Neural cell (in vitro differentiated cells): ENCODE results near the gene TRMT5. TPM values are rescaled to one million over a fixed set of nuclear protein-coding genes. Genes with fewer than 3 reads are reported as not detected.

ENCODE experiments used
- H2AFZ ChIP-seq: fragments of 200-600, 300-800 bp; sonication (generic), shearing (Covaris generic); 2 replicates; pipeline ENCODE4 v1.6.0; 2014; ENCODE audit warnings: low read depth, mild to moderate bottlenecking, antibody characterized with exemption, low read length, moderate library complexity
- H3F3A ChIP-seq: fragments of 200-600 bp; shearing (Covaris generic); 2 replicates; pipeline ENCODE4 v1.6.1; 2016; ENCODE audit warnings: mild to moderate bottlenecking, moderate library complexity, mixed read lengths, antibody characterized with exemption, low read length; ENCODE audit not compliant: insufficient read depth, poor library complexity, severe bottlenecking
- H3K27ac ChIP-seq: fragments of 200-600, 300-800 bp; sonication (generic), shearing (Covaris generic); 2 replicates; pipeline ENCODE4 v1.5.1; 2014; ENCODE audit warnings: mild to moderate bottlenecking, low read length, moderate library complexity
- H3K27me3 ChIP-seq: fragments of 300-800, 200-600 bp; sonication (generic), shearing (Covaris generic); 2 replicates; pipeline ENCODE4 v1.6.0; 2014; ENCODE audit warnings: mild to moderate bottlenecking, low read depth, low read length, moderate library complexity; ENCODE audit not compliant: insufficient read depth
- H3K36me3 ChIP-seq: fragments of 300-800, 200-600 bp; sonication (generic), shearing (Covaris generic); 2 replicates; pipeline ENCODE4 v1.5.1; 2014; ENCODE audit warnings: mild to moderate bottlenecking, antibody characterized with exemption, low read length, moderate library complexity; ENCODE audit not compliant: insufficient read depth
- H3K4me2 ChIP-seq: fragments of 300-800, 200-600 bp; sonication (generic), shearing (Covaris generic); 2 replicates; pipeline ENCODE4 v1.6.0; 2014; ENCODE audit warnings: mild to moderate bottlenecking, low read length
- H3K4me3 ChIP-seq: fragments of 300-800, 200-600 bp; sonication (generic), shearing (Covaris generic); 2 replicates; pipeline ENCODE4 v1.5.1; 2014; ENCODE audit warnings: mild to moderate bottlenecking, low read length, moderate library complexity
- H3K79me2 ChIP-seq: fragments of 200-600 bp; shearing (Covaris generic); replicated peaks from 2 replicates; pipeline ENCODE4 v1.6.0; 2014; ENCODE audit warnings: mild to moderate bottlenecking, low read length, moderate library complexity; ENCODE audit not compliant: insufficient read depth
- H3K9ac ChIP-seq: fragments of 300-800, 200-600 bp; sonication (generic), shearing (Covaris generic); 2 replicates; pipeline ENCODE4 v1.6.1; 2016; ENCODE audit warnings: mild to moderate bottlenecking, low read length, mixed read lengths
- H3K9me2 ChIP-seq: fragments of 200-600 bp; shearing (Covaris generic); 2 replicates; pipeline ENCODE4 v1.6.1; 2016; ENCODE audit warnings: mild to moderate bottlenecking, low read length, mixed read lengths; ENCODE audit not compliant: insufficient read depth
- H3K9me3 ChIP-seq: fragments of 200-600, 300-800 bp; sonication (generic), shearing (Covaris generic); 2 replicates; pipeline ENCODE4 v1.6.1; 2016; ENCODE audit warnings: mild to moderate bottlenecking, mixed run types, low read length, moderate library complexity, mixed read lengths
- H4K20me1 ChIP-seq: fragments of 200-600 bp; shearing (Covaris generic); 2 replicates; pipeline ENCODE4 v1.6.1; 2016; ENCODE audit warnings: mild to moderate bottlenecking, mixed run types; ENCODE audit not compliant: insufficient read depth
- EP300 ChIP-seq: fragments of 450-650 bp; conservative IDR thresholded peaks from 2 replicates; pipeline ENCODE4 v1.6.1; 2014; ENCODE audit warnings: antibody characterized with exemption, mild to moderate bottlenecking, moderate library complexity; ENCODE audit not compliant: poor library complexity, severe bottlenecking
- EZH2 ChIP-seq: fragments of 200-600, 300-800 bp; shearing (Covaris generic), sonication (generic); IDR thresholded peaks from 2 replicates; pipeline ENCODE4 v1.6.1; 2014; ENCODE audit warnings: antibody characterized with exemption, low read length, borderline replicate concordance, mild to moderate bottlenecking; ENCODE audit not compliant: insufficient read depth, poor library complexity, severe bottlenecking
- MXI1 ChIP-seq: fragments of 450-650 bp; conservative IDR thresholded peaks from 2 replicates; pipeline ENCODE4 v1.6.1; 2014; ENCODE audit warnings: antibody characterized with exemption, mild to moderate bottlenecking; ENCODE audit not compliant: poor library complexity, severe bottlenecking
- POLR2AphosphoS5 ChIP-seq: IDR thresholded peaks from 2 replicates; pipeline ENCODE4 v1.6.1; 2012
- RAD21 ChIP-seq: fragments of 450-650 bp; conservative IDR thresholded peaks from 2 replicates; pipeline ENCODE4 v1.6.1; 2014; ENCODE audit warnings: antibody characterized with exemption, mild to moderate bottlenecking, moderate library complexity
- SMC3 ChIP-seq: fragments of 450-650 bp; conservative IDR thresholded peaks from 2 replicates; pipeline ENCODE4 v1.6.1; 2014; ENCODE audit warnings: antibody characterized with exemption, mild to moderate bottlenecking, moderate library complexity; ENCODE audit not compliant: poor library complexity
- TAF1 ChIP-seq: IDR thresholded peaks from 2 replicates; pipeline ENCODE4 v1.6.1; 2012; ENCODE audit warnings: low read depth
- polyA minus RNA-seq: library from RNA; depleted of rRNA, polyadenylated mRNA; stranded (reverse); fragments of >200 nt; gene quantifications from 2 replicates; pipeline ENCODE4 v1.2.3, GENCODE V29; 2014
- polyA plus RNA-seq: library from polyadenylated mRNA; depleted of rRNA; stranded (reverse); fragments of >200 nt; gene quantifications from 2 replicates; pipeline ENCODE4 v1.2.3, GENCODE V29; 2014
- TF ChIP-seq, protein P1 (sequence below): IDR thresholded peaks from 2 replicates; pipeline ENCODE4 v1.6.1; 2012; ENCODE audit warnings: borderline replicate concordance
- TF ChIP-seq, protein P2 (sequence below): fragments of 450-650 bp; IDR thresholded peaks from 2 replicates; pipeline ENCODE4 v1.5.1; 2014; ENCODE audit warnings: antibody characterized with exemption, mild to moderate bottlenecking, moderate library complexity; ENCODE audit not compliant: poor library complexity, severe bottlenecking

TRMT5 gene, protein sequence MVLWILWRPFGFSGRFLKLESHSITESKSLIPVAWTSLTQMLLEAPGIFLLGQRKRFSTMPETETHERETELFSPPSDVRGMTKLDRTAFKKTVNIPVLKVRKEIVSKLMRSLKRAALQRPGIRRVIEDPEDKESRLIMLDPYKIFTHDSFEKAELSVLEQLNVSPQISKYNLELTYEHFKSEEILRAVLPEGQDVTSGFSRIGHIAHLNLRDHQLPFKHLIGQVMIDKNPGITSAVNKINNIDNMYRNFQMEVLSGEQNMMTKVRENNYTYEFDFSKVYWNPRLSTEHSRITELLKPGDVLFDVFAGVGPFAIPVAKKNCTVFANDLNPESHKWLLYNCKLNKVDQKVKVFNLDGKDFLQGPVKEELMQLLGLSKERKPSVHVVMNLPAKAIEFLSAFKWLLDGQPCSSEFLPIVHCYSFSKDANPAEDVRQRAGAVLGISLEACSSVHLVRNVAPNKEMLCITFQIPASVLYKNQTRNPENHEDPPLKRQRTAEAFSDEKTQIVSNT
- polyA plus RNA-seq (7.6 and 16.7 TPM in 2 replicates), polyA minus RNA-seq (20.9 and 28.4 TPM in 2 replicates)

DNA sequence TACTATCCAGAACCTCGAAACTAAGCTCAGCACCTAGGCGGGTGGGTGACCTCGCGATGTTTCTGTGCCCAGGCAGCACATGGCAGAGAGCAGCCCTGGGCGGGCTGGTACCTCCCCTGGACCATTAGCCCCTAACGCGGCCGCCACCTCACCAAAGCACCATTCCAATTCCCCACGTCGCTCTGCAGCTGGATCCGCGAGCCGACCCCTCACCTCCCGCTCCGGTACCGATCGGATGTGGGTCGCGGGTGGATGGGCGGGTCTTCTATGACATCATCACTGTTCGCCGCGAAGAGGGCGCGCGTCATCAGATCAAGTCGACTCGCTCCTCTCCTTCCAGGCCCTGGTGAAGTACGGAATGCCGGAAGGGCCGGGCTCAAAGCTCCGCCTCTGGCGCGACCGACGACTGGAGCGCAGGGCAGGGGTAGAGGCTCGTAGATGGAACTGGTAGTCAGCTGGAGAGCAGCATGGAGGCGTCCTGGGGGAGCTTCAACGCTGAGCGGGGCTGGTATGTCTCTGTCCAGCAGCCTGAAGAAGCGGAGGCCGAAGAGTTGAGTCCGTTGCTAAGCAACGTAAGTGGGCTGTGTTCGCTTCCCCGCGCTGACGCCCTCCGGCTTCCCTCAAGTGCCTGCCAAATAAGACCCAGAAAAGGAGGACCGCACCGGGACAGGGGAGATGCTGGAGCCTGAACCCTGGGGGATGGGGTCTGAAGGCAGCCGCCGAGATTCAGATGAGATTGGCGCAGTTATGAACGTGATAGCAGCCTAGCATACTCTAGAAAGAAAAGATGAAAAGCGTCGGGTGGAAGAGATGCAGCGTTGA is at the start of gene TRMT5, which contains the start of gene SLC38A6:
Gene TRMT5 (minus strand): TSS at position 269 of the 822 bp plus-strand sequence. CDS start 106 bp downstream, at position 163.
Gene SLC38A6 (plus strand): TSS at position 435 of the 822 bp plus-strand sequence. CDS start 33 bp downstream, at position 468.
- peaks cover 12% of the 10 kb centered on the region for H3K79me2 ChIP-seq
- H3F3A ChIP-seq: peaks cover 5% of the 10 kb centered on the region
- H4K20me1 ChIP-seq: no peaks in the 10 kb centered on the region
- H3K9ac ChIP-seq: peak within 1 kb of the TSS; percentile 83
- H3K27ac ChIP-seq: peak within 1 kb of the TSS; percentile 82
- H3K4me3 ChIP-seq: peak within 1 kb of the TSS; percentile 84
- no peaks in the 10 kb centered on the region for H3K27me3 ChIP-seq
- TF ChIP-seq EP300 (peak; percentile 72), EZH2 (no peak), POLR2AphosphoS5 (peak; percentile 82), RAD21 (peak; percentile 49), SMC3 (peak; percentile 54), MXI1 (peak; percentile 98), TAF1 (peak; percentile 42)
- TF ChIP-seq, protein P1, sequence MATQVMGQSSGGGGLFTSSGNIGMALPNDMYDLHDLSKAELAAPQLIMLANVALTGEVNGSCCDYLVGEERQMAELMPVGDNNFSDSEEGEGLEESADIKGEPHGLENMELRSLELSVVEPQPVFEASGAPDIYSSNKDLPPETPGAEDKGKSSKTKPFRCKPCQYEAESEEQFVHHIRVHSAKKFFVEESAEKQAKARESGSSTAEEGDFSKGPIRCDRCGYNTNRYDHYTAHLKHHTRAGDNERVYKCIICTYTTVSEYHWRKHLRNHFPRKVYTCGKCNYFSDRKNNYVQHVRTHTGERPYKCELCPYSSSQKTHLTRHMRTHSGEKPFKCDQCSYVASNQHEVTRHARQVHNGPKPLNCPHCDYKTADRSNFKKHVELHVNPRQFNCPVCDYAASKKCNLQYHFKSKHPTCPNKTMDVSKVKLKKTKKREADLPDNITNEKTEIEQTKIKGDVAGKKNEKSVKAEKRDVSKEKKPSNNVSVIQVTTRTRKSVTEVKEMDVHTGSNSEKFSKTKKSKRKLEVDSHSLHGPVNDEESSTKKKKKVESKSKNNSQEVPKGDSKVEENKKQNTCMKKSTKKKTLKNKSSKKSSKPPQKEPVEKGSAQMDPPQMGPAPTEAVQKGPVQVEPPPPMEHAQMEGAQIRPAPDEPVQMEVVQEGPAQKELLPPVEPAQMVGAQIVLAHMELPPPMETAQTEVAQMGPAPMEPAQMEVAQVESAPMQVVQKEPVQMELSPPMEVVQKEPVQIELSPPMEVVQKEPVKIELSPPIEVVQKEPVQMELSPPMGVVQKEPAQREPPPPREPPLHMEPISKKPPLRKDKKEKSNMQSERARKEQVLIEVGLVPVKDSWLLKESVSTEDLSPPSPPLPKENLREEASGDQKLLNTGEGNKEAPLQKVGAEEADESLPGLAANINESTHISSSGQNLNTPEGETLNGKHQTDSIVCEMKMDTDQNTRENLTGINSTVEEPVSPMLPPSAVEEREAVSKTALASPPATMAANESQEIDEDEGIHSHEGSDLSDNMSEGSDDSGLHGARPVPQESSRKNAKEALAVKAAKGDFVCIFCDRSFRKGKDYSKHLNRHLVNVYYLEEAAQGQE: no peak
- TF ChIP-seq, protein P2, sequence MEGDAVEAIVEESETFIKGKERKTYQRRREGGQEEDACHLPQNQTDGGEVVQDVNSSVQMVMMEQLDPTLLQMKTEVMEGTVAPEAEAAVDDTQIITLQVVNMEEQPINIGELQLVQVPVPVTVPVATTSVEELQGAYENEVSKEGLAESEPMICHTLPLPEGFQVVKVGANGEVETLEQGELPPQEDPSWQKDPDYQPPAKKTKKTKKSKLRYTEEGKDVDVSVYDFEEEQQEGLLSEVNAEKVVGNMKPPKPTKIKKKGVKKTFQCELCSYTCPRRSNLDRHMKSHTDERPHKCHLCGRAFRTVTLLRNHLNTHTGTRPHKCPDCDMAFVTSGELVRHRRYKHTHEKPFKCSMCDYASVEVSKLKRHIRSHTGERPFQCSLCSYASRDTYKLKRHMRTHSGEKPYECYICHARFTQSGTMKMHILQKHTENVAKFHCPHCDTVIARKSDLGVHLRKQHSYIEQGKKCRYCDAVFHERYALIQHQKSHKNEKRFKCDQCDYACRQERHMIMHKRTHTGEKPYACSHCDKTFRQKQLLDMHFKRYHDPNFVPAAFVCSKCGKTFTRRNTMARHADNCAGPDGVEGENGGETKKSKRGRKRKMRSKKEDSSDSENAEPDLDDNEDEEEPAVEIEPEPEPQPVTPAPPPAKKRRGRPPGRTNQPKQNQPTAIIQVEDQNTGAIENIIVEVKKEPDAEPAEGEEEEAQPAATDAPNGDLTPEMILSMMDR: no peak
- H3K36me3 ChIP-seq: no peaks in the 10 kb centered on the region
- peak within 1 kb of the TSS; percentile 84 for H2AFZ ChIP-seq
- H3K9me3 ChIP-seq: no peaks in the 10 kb centered on the region
- H3K9me2 ChIP-seq: no peaks in the 10 kb centered on the region
- peak within 1 kb of the TSS; percentile 88 for H3K4me2 ChIP-seq

DNA sequence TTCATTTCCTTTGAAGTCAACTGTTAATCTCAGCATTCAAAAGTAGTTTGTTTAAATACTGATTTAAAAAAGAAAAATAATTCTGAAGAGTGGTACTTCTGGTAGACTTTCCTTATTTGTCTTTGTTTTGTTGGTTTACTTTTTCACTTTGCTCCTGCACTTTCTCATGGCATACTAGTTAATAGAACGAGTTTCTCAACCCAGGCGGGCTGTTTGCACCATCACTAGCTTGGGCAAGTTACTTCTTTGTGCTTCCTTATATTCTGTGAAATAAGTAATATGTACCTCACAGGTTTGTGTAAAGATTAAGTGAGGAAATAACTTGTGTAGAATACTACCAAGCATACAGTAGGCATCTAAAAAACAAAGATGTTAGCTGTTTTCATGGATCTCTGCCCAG is 45.6 kb upstream of the TRMT5 start:
- H3K79me2 ChIP-seq: no peaks in the 10 kb centered on the region
- H3K9ac ChIP-seq: no peak overlapping the region
- H3K9me3 ChIP-seq: no peaks in the 10 kb centered on the region
- no peak overlapping the region for H3K4me3 ChIP-seq
- TF ChIP-seq, protein P2: no peak
- TF ChIP-seq SMC3: no peak
- TF ChIP-seq MXI1: no peak
- no peak for TF ChIP-seq TAF1
- TF ChIP-seq EP300: no peak
- no peak for TF ChIP-seq POLR2AphosphoS5
- TF ChIP-seq, protein P1: no peak
- no peak for TF ChIP-seq RAD21
- no peak for TF ChIP-seq EZH2
- no peak overlapping the region for H2AFZ ChIP-seq
- no peaks in the 10 kb centered on the region for H4K20me1 ChIP-seq
- H3F3A ChIP-seq: no peaks in the 10 kb centered on the region
- H3K27ac ChIP-seq: no peak overlapping the region
- no peak overlapping the region for H3K4me2 ChIP-seq
- no peaks in the 10 kb centered on the region for H3K27me3 ChIP-seq
- H3K9me2 ChIP-seq: no peaks in the 10 kb centered on the region
- H3K36me3 ChIP-seq: no peaks in the 10 kb centered on the region
